ENCODE measurements around the gene NOXO1. TPM values are rescaled to one million over a fixed set of nuclear protein-coding genes. Genes with fewer than 3 reads are reported as not detected.

NOXO1 gene
- total and polyA plus RNA-seq, 11 donors, result 0.06 to 0.15 TPM; not detected in 9

GRCh38 chr16:1971796-1972489 is 9.3 kb downstream of the NOXO1 start, which contains the start of gene TBL3:
TSS of gene TBL3 (plus strand) at chr16:1972053. CDS start at chr16:1972165, 112 bp downstream.
- no peaks in the 10 kb centered on the region for H3K9me3 ChIP-seq
- WGBS, 4 donors, result 0 to 1% (median 1%) methylated on average over 42 to 78 of the region's 78 CpGs
- peak; percentile 54 to 90 for TF ChIP-seq POLR2A (IDR thresholded peaks at IDR 0.05)
- no peak for TF ChIP-seq CTCF (IDR thresholded peaks at IDR 0.05)
- peaks cover 0 to 31% (median 0%) of the 10 kb centered on the region in 9 donors for H3K27me3 ChIP-seq
- ATAC-seq (peak; percentile 91 to 98 (median 94)), DNase-seq (peak; percentile 94 to 97 (median 95))
- peaks cover 0 to 29% (median 20%) of the 10 kb centered on the region in 12 donors for H3K4me1 ChIP-seq
- H3K36me3 ChIP-seq, result peaks cover 0 to 30% (median 27%) of the 10 kb centered on the region in 9 donors
- H3K4me3 ChIP-seq, result peak within 1 kb of the TSS; percentile 76 to 100 (median 96)
- intact Hi-C loops (cut with DNase I), result no loop called here
- H3K27ac ChIP-seq, result peak within 1 kb of the TSS; percentile 67 to 95 (median 92)

- no peak for ATAC-seq
- H3K4me1 ChIP-seq, result peaks cover 0 to 42% (median 32%) of the 10 kb centered on the region in 12 donors
- DNase-seq, result no peak
These were observed 12.9 kb downstream of the NOXO1 start for GRCh38 chr16:1968146-1968953.

GRCh38 chr16:1966460-1966859 is 14.8 kb downstream of the NOXO1 start, which contains the start of gene RNF151:
TSS of gene RNF151 (plus strand) at chr16:1966856. CDS start at chr16:1966882, 26 bp downstream.
- intact Hi-C loops (cut with DNase I), result no loop called here
- WGBS, 4 donors, result 93 to 96% (median 95%) methylated on average over 5 to 6 of the region's 6 CpGs
- H3K4me3 ChIP-seq, result peak within 1 kb of the TSS in 11 of 12 donors; percentile 65 to 100 (median 87)
- H3K4me1 ChIP-seq, result peaks cover 0 to 40% (median 27%) of the 10 kb centered on the region in 12 donors
- H3K9me3 ChIP-seq, result no peaks in the 10 kb centered on the region
- H3K27me3 ChIP-seq, result no peaks in the 10 kb centered on the region
- TF ChIP-seq CTCF (IDR thresholded peaks at IDR 0.05) (no peak), POLR2A (IDR thresholded peaks at IDR 0.05) (no peak)
- peaks cover 0 to 27% (median 24%) of the 10 kb centered on the region in 9 donors for H3K36me3 ChIP-seq
- DNase-seq, result no peak
- ATAC-seq, result no peak
- H3K27ac ChIP-seq, result peak within 1 kb of the TSS in 5 of 12 donors; percentile 95 to 99 (median 97)

More at GRCh38 chr16:1968146-1968953, 12.9 kb downstream of the NOXO1 start:
- no peak for TF ChIP-seq CTCF (IDR thresholded peaks at IDR 0.05)
- no peak for TF ChIP-seq POLR2A (IDR thresholded peaks at IDR 0.05)
- WGBS, 4 donors, result 88 to 91% (median 89%) methylated on average over 34 to 41 of the region's 41 CpGs
- no peak overlapping the region for H3K4me3 ChIP-seq
- H3K9me3 ChIP-seq, result no peaks in the 10 kb centered on the region
- H3K27ac ChIP-seq, result no peak overlapping the region
- peaks cover 0 to 8% (median 5%) of the 10 kb centered on the region in 9 donors for H3K36me3 ChIP-seq
- no peaks in the 10 kb centered on the region for H3K27me3 ChIP-seq
- intact Hi-C loops (cut with DNase I), result no loop called here

Measured in heart left ventricle (tissue), 16 donors.